ENCODE data around the gene CTF1.

The CTF1 gene

DNA sequence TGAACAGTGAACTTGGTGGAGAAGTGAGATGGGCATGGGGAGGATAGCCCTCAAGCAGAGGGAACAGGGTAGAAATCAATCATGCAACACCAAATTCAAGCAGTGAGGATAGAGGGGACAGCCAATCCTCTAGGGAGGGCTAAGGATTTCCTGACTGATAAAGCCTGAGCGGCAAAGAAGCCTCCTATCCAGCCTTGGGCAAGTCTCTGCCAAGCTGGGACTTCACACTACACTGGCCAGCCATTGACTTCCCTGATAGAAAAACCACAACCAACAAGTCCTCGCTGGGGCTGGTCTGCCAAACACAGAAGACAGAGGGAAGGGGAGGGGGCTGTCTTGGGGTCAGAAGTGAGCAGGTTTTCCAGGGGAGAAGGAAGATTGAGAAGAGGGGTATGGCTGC, 24.5 kb downstream of the CTF1 start:
- no peak for TF ChIP-seq CTCF (IDR thresholded peaks at IDR 0.05; ENCODE audit: extremely low read depth, missing control alignments)
- DNase-seq (ENCODE audit: low spot score), result no peak

- no peak for DNase-seq (ENCODE audit: low spot score)
- TF ChIP-seq CTCF (IDR thresholded peaks at IDR 0.05; ENCODE audit: extremely low read depth, missing control alignments), result no peak
These were observed 25.0 kb downstream of the CTF1 start for GRCh38 chr16:30921459-30921747.

DNA sequence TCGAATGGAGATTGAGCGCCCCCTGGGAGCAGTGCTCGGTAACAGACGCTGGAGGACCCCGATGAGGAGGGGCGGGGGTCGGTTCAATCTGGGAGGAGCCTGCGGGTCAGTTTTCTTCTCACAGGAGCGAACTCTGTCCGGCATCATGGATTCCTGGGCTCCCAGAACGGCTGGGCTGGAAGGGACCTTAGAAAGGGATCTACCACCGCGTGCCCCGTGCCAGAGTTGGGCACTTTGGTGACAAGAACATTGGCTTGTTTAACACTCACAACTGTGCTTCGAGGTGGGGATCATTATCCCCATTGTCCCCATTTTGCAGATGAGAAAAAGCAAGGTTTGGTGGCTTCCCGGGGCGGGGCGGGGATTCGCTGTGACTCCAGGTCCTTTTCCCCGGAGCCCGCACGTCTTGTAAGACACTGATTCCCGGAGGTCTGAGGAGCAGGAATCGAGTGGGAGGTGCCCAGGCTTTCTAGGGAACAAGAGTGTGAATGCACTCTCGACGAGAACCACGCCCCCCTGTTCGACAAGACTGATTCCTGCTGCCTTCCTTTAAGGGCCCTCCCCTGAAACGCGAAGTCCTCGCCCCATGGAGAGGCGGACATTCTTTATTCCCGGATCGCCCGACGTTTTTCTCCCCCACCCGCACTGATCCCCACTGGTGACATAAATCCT, 25.5 kb downstream of the CTF1 start:
- DNase-seq (ENCODE audit: low spot score), result peak; percentile 80
- TF ChIP-seq CTCF (IDR thresholded peaks at IDR 0.05; ENCODE audit: extremely low read depth, missing control alignments), result peak; percentile 77

- no peak for TF ChIP-seq CTCF (IDR thresholded peaks at IDR 0.05; ENCODE audit: extremely low read depth, missing control alignments)
- DNase-seq (ENCODE audit: low spot score), result peak; percentile 94
These were observed 26.1 kb downstream of the CTF1 start for GRCh38 chr16:30922420-30922959.

GRCh38 chr16:30922960-30923535, 26.6 kb downstream of the CTF1 start:
- TF ChIP-seq CTCF (IDR thresholded peaks at IDR 0.05; ENCODE audit: extremely low read depth, missing control alignments), result no peak
- peak; percentile 97 for DNase-seq (ENCODE audit: low spot score)

DNA sequence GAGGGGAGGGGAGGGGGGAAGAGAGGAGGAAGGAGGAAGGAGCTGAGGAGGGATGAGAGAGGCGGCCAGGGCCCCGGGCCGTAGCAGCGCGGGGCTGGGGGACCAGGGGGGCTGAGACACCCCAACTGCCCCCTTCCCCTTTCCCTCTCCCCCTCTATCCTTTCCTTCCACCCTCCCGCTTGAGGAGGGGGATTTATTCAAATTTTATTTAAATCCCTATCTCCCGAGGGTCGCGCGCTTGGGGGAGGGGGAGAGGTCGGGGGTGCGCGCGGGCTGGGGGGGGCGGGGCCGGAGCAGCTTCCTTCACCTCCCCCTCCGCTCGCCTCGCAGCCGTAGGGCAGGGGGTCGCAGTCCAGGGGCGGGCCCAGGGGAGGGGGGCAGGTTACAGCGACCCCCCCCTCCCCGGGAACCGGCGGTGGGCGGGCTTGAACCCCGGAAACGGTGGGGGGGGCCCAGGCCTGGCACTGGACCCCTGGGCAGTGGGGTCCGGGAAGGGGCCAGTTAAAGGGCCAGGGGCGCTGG, 27.2 kb downstream of the CTF1 start, which contains the start of gene FBXL19:
Gene FBXL19, plus strand, starts transcription at position 19 of the 522 bp plus-strand sequence. CDS start 2,183 bp downstream, outside the sequence.
- TF ChIP-seq CTCF (IDR thresholded peaks at IDR 0.05; ENCODE audit: extremely low read depth, missing control alignments), result no peak
- DNase-seq (ENCODE audit: low spot score), result no peak
